Measurements from ENCODE around the gene PLAU. TPM values are rescaled to one million over a fixed set of nuclear protein-coding genes. Genes with fewer than 3 reads are reported as not detected.

PLAU gene
- total and polyA plus RNA-seq, 7 donors, result 2.5 to 15.7 (median 3.8) TPM

DNA sequence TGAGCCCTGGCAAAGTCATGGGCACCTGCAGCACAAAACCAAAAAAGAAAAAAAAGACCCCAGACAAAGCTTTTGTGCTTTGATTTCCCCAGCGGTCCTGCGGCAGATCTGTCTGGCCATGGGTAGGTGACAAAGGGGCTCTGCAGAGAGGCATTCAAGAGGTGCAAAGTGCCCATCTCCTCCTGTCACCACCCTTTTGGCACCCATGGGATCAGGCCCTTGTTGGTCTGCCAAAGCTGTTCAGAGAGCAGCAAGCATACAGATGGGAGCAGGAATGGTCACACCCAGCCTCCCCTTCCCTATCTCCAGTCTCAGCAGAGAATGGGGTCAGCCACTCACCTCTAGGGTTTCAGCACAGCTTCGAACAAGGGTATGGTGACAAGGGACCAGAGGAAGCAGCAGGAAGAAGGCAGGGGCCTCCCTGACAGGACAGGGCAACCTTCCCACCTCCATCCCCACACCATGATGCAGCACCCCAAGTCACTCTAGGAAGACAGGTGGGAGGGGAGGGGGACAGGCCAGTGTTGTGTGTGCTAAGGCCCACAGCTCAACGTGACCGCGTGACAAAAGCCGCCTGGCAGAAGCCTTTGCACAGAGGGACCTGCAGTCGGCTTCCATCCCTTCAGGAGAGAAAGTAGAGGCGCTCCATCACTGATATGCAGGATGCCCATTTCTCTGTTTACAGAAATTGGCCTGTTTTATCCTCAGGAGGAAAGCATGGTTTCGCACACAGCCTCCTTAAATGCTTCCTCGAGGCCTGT is 42.9 kb upstream of the PLAU start:
- TF ChIP-seq EP300 (IDR thresholded peaks at IDR 0.05) (no peak), POLR2A (IDR thresholded peaks at IDR 0.05) (no peak), POLR2AphosphoS5 (IDR thresholded peaks at IDR 0.05) (no peak)
- TF ChIP-seq, protein P1, sequence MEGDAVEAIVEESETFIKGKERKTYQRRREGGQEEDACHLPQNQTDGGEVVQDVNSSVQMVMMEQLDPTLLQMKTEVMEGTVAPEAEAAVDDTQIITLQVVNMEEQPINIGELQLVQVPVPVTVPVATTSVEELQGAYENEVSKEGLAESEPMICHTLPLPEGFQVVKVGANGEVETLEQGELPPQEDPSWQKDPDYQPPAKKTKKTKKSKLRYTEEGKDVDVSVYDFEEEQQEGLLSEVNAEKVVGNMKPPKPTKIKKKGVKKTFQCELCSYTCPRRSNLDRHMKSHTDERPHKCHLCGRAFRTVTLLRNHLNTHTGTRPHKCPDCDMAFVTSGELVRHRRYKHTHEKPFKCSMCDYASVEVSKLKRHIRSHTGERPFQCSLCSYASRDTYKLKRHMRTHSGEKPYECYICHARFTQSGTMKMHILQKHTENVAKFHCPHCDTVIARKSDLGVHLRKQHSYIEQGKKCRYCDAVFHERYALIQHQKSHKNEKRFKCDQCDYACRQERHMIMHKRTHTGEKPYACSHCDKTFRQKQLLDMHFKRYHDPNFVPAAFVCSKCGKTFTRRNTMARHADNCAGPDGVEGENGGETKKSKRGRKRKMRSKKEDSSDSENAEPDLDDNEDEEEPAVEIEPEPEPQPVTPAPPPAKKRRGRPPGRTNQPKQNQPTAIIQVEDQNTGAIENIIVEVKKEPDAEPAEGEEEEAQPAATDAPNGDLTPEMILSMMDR (IDR thresholded peaks at IDR 0.05), result no peak
- intact Hi-C loops (cut with DNase I), result no loop called here
- H3K4me1 ChIP-seq, result peaks cover 0 to 99% (median 99%) of the 10 kb centered on the region in 4 donors
- WGBS, 2 donors, result 90 to 93% methylated on average over 11 of the region's 11 CpGs
- peaks cover 0 to 47% (median 18%) of the 10 kb centered on the region in 4 donors for H3K36me3 ChIP-seq
- H3K9me3 ChIP-seq, result no peaks in the 10 kb centered on the region
- DNase-seq, result no peak
- H3K4me3 ChIP-seq, result peak overlapping the region in 1 of 4 donors; percentile 12
- H3K27ac ChIP-seq, result peak overlapping the region; percentile 84 to 94 (median 92)
- H3K27me3 ChIP-seq, result no peaks in the 10 kb centered on the region

- Histone ChIP-seq H3K9me3 (no peaks in the 10 kb centered on the region), H3K4me1 (peaks cover 0 to 96% (median 95%) of the 10 kb centered on the region in 4 donors), H3K27ac (peak overlapping the region; percentile 84 to 94 (median 92)), H3K27me3 (no peaks in the 10 kb centered on the region), H3K36me3 (peaks cover 0 to 47% (median 14%) of the 10 kb centered on the region in 4 donors), H3K4me3 (no peak overlapping the region)
- no peak for TF ChIP-seq POLR2A (IDR thresholded peaks at IDR 0.05)
- no peak for TF ChIP-seq EP300 (IDR thresholded peaks at IDR 0.05)
- TF ChIP-seq POLR2AphosphoS5 (IDR thresholded peaks at IDR 0.05), result no peak
- TF ChIP-seq, protein P1 (IDR thresholded peaks at IDR 0.05), result no peak
- intact Hi-C loops (cut with DNase I), result no loop called here
- WGBS, 2 donors, result 90 to 92% methylated on average over 5 of the region's 5 CpGs
- DNase-seq, result no peak
Measured at GRCh38 chr10:73868655-73869195, 42.2 kb upstream of the PLAU start.

GRCh38 chr10:73871295-73872189 is 39.4 kb upstream of the PLAU start:
- Histone ChIP-seq H3K36me3 (peaks cover 0 to 32% (median 5%) of the 10 kb centered on the region in 4 donors), H3K9me3 (no peaks in the 10 kb centered on the region), H3K4me3 (peak overlapping the region in 3 of 4 donors; percentile 92 to 99 (median 97)), H3K27ac (peak overlapping the region; percentile 84 to 94 (median 92)), H3K4me1 (peaks cover 0 to 80% (median 76%) of the 10 kb centered on the region in 4 donors), H3K27me3 (no peaks in the 10 kb centered on the region)
- no peak for DNase-seq
- TF ChIP-seq POLR2A (IDR thresholded peaks at IDR 0.05) (no peak), EP300 (IDR thresholded peaks at IDR 0.05) (no peak), POLR2AphosphoS5 (IDR thresholded peaks at IDR 0.05) (no peak)
- TF ChIP-seq, protein P1 (IDR thresholded peaks at IDR 0.05), result no peak
- intact Hi-C loops (cut with DNase I), result no loop called here
- 31 to 72% methylated on average over 8 of the region's 8 CpGs for WGBS, 2 donors

- Histone ChIP-seq H3K27me3 (no peaks in the 10 kb centered on the region), H3K27ac (peak overlapping the region; percentile 84 to 94 (median 92)), H3K9me3 (no peaks in the 10 kb centered on the region), H3K36me3 (peaks cover 0 to 32% (median 5%) of the 10 kb centered on the region in 4 donors), H3K4me1 (peaks cover 0 to 80% (median 69%) of the 10 kb centered on the region in 4 donors), H3K4me3 (peak overlapping the region; percentile 89 to 99 (median 94))
- TF ChIP-seq, protein P1 (IDR thresholded peaks at IDR 0.05), result peak; percentile 44 to 73 (median 52)
- TF ChIP-seq EP300 (IDR thresholded peaks at IDR 0.05), result no peak
- TF ChIP-seq POLR2AphosphoS5 (IDR thresholded peaks at IDR 0.05), result peak in 2 of 4 donors; percentile 41 to 45
- intact Hi-C loops (cut with DNase I), result no loop called here
- 18 to 57% methylated on average over 5 of the region's 5 CpGs for WGBS, 2 donors
- DNase-seq, result peak; percentile 80
Measured at GRCh38 chr10:73872190-73872710, 38.7 kb upstream of the PLAU start.

All from sigmoid colon (tissue), 7 donors.